RWPE1 (cell line): ENCODE measurements around the gene SURF6.
A peak's percentile ranks its signal among the peaks of the same experiment; 100 is the strongest.

Experiments used
- CTCF ChIA-PET: fragments of 350-600 bp; sonication (Branson Sonifier 250); formaldehyde crosslinking; extraction: SDS; loops from one replicate; lab custom pipeline; 2021; lab: Yijun Ruan, JAX
- POLR2A ChIA-PET: fragments of 400-600 bp; formaldehyde crosslinking; extraction: SDS; loops from one replicate; lab custom pipeline; 2020; ENCODE audit warnings: antibody characterized with exemption; ENCODE audit not compliant: low non-redundant PET; lab: Yijun Ruan, JAX
- DNase-seq: peaks from one replicate; pipeline ENCODE4 v3.0.0; 2012; ENCODE audit warnings: low spot score
- H3K27ac ChIP-seq: fragments of 450-650 bp; 2 replicates; pipeline ENCODE4 v1.5.1; 2017
- TF ChIP-seq, protein P1 (sequence below): fragments of 450-650 bp; conservative IDR thresholded peaks from 2 replicates; pipeline ENCODE4 v1.5.1; 2017; ENCODE audit warnings: low read depth, mild to moderate bottlenecking

Gene SURF6

DNA sequence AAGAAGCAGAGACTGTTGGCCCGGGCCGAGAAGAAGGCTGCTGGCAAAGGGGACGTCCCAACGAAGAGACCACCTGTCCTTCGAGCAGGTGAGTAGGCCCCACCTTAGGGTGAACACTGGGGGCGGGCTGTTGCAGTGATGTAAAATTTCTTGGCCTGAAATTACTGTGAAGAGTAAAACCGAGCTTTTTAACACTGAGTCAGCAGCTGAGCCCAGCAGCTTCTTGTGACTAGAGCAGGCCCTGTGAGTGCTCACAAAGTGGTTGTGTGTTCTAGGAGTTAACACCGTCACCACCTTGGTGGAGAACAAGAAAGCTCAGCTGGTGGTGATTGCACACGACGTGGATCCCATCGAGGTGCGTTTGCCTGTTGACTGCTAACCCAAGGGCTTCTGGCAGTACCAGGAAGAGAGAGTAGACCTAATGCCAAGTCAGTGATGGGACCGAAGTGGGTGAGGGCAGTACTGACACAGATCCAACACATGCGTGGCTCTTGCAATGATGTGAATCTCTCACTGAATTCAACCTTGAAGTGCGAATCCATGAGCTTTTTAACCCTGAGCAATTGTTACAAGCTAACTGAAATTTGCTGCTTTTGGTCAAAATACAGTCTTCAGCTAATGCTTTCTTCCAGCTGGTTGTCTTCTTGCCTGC, 14.1 kb upstream of the SURF6 start:
- TF ChIP-seq, protein P1, sequence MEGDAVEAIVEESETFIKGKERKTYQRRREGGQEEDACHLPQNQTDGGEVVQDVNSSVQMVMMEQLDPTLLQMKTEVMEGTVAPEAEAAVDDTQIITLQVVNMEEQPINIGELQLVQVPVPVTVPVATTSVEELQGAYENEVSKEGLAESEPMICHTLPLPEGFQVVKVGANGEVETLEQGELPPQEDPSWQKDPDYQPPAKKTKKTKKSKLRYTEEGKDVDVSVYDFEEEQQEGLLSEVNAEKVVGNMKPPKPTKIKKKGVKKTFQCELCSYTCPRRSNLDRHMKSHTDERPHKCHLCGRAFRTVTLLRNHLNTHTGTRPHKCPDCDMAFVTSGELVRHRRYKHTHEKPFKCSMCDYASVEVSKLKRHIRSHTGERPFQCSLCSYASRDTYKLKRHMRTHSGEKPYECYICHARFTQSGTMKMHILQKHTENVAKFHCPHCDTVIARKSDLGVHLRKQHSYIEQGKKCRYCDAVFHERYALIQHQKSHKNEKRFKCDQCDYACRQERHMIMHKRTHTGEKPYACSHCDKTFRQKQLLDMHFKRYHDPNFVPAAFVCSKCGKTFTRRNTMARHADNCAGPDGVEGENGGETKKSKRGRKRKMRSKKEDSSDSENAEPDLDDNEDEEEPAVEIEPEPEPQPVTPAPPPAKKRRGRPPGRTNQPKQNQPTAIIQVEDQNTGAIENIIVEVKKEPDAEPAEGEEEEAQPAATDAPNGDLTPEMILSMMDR, result no peak
- POLR2A ChIA-PET, result no interaction called here
- CTCF ChIA-PET, result interaction anchor here (0.6 to 0.8 kb wide), 2 partner anchors 8 to 53 kb away, joined by 3 read pairs; no protein-coding TSS in a partner anchor
- DNase-seq, result no peak
- peak overlapping the region; percentile 93 for H3K27ac ChIP-seq

- ChIA-PET POLR2A (interaction anchor here (0.7 to 1.5 kb wide), 6 partner anchors 8 to 125 kb away, joined by 3 to 9 read pairs (median 4); partner anchors contain the start of genes SURF1, SURF2 and SURF6), CTCF (interaction anchor here (0.5 kb wide), 1 partner anchor 137 kb away, joined by 3 read pairs; no protein-coding TSS in a partner anchor)
- TF ChIP-seq, protein P1, result no peak
- H3K27ac ChIP-seq, result peak overlapping the region; percentile 93
- DNase-seq, result no peak
Measured at GRCh38 chr9:133348718-133349573, 13.0 kb upstream of the SURF6 start.

DNA sequence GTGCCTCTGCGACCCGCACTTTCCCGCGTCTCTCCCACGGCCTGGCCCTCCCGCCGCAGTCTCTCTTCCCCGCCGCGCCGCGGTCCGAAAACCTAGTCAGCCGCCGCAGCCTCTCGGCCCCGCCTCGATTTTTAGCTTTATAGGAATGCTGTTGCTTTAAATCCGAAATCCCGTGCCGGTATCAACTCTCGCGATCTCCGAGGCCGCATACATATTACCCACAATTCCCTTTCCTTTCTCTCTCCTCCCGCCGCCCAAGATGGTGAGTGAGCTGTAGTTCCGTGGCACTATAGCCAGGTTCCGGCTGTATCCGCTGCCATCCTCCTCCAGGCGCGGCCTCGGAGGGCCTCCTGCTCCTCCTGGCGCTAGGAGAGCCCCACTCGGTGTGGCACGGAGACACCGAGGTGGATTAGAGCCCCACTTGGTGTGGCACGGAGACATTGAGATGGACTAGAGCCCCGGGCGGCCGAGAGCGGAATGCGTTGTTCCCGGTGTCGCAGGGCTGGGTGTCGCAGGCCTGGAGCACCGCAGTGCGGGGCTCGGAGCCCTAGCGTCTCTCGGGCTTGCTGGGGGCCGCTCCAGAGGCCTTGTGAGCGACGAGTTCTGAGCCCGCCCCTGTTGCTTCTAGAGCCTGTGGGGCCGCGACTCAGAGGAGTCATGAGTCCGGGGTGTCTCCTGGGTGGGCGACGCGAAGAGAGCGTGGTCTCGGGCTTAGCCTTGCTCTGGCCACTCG, 12.2 kb upstream of the SURF6 start, which contains the start of the genes MED22 and RPL7A:
Gene MED22, minus strand, starts transcription at position 147 of the 733 bp plus-strand sequence. CDS start 1,469 bp downstream, outside the sequence.
Gene RPL7A, plus strand, starts transcription at position 234 of the 733 bp plus-strand sequence. Its CDS starts 26 bp downstream, at position 260.
- H3K27ac ChIP-seq, result peak within 1 kb of the TSS; percentile 93
- TF ChIP-seq, protein P1, result no peak
- DNase-seq, result peak; percentile 97
- ChIA-PET CTCF (interaction anchor here (0.5 to 0.7 kb wide), 3 partner anchors 57 to 138 kb away, joined by 3 read pairs; no protein-coding TSS in a partner anchor), POLR2A (interaction anchor here (0.6 to 1.5 kb wide), 8 partner anchors 9 to 126 kb away, joined by 3 to 9 read pairs (median 4); partner anchors contain the start of genes STKLD1, SURF1, SURF2 and SURF6)

DNA sequence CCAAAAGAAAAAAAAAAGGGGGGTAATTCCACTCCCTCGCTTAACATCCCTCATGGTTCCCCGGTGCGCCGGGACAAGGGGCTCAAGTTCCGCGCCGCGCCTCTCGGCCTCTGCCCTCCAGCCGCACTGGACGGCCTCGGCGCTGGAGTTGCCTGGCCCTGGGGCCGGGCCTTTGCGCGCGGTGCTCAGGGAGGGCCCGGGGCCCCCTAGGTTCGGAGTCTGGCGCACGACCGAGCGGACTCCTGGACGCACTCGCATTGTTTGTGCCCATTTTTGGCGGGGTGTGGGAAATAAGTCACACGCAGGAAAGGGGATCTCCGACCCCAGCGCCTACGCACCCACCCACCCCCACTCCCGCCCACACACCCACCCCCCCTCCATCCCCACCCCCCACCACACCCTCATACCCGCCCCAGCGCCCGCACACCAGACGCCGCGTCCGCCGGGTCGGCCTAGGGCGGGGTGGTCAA, 11.6 kb upstream of the SURF6 start:
- peak overlapping the region; percentile 93 for H3K27ac ChIP-seq
- CTCF ChIA-PET, result interaction anchor here (0.6 to 0.7 kb wide), 2 partner anchors 57 to 139 kb away, joined by 3 read pairs; no protein-coding TSS in a partner anchor
- POLR2A ChIA-PET, result interaction anchor here (0.6 to 1.5 kb wide), 6 partner anchors 9 to 41 kb away, joined by 3 to 9 read pairs (median 5); partner anchors contain the start of genes STKLD1, SURF1, SURF2 and SURF6
- TF ChIP-seq, protein P1, result no peak; the same call in 1 of the 2 replicates
- peak; percentile 67 for DNase-seq

GRCh38 chr9:133346021-133346785, 10.2 kb upstream of the SURF6 start:
- H3K27ac ChIP-seq, result peak overlapping the region; percentile 93

More at GRCh38 chr9:133346021-133346785, 10.2 kb upstream of the SURF6 start:
- TF ChIP-seq, protein P1, result no peak
- DNase-seq, result no peak
- POLR2A ChIA-PET, result interaction anchor here (0.6 kb wide), 2 partner anchors 103 to 156 kb away, joined by 3 to 7 read pairs; no protein-coding TSS in a partner anchor
- CTCF ChIA-PET, result interaction anchor here (0.6 to 1.1 kb wide), 5 partner anchors 11 to 141 kb away, joined by 3 to 6 read pairs (median 4); no protein-coding TSS in a partner anchor
